HG02798 (cell line): ENCODE results near the gene GALNT9.
"Not testable (repeated sequence)": the region's sequence is repeated elsewhere in the genome, so short reads cannot be mapped to it uniquely, and the experiment has no call there.

Experiments used
- ATAC-seq: cut with Tn5 transposase; IDR thresholded peaks from one replicate; pipeline ENCODE4 v1.9.1; 2021; ENCODE audit warnings: mild to moderate bottlenecking; ENCODE audit not compliant: unreplicated experiment, poor library complexity

GALNT9 gene

DNA sequence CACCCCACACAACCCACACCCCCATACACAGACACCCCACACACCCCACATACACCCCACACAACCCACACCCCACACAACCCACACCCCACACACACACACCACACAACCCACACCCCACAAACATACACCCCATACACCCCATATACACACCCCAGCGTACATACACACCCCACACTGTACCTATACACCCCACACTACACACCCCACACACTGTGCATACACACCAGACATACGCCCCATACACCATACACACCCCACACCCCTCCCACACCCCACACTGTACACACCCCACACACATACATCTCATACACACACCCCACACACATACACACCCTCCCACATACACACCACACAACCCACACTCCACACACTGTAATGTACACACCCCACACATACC is 104.9 kb downstream of the GALNT9 start:
- ATAC-seq, result no peak

DNA sequence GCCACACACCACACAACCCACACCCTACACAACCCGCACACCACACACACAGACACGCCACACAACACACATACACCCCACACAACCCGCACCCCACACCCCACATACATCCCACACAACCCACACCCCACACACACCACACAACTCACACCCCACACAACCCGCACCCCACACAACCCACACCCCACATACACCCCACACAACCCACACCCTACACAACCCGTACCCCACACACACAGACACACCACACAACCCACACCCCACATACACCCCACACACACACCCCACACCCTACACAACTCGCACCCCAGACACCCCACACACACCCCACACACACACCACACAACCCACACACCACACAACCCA is 106.6 kb downstream of the GALNT9 start:
- ATAC-seq, result no peak

DNA sequence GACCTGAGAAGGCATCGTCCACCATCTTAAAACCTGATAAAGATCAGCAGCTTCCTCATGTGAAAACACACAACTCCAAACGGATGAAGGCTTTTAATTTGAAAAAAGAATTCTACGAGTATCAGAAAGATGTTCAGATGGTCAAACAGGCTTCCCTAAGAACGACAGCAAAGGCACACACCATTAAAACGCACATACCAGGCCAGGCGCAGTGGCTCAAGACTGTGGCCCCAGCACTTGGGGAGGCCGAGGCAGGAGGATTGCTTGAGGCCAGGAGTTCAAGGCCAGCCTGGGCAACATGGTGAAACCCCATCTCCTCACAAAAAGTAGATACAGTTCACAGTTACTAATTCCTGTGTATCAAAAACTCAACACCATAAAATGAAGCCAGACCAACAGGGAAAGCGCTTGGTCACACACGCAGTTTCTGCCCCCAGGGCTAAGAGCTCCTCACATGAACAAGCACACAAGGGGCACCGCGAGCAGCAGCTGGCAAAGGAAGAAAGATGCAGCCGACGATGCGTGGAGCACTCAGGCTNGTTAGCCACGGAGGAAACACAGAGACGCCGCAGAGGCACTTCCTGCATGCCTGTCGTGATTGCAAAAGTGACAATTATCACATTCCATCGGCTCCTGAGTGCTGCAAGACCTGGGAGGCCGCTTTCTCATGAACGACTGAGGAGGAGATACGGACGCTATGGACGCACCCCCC is 107.1 kb downstream of the GALNT9 start:
- no peak for ATAC-seq

DNA sequence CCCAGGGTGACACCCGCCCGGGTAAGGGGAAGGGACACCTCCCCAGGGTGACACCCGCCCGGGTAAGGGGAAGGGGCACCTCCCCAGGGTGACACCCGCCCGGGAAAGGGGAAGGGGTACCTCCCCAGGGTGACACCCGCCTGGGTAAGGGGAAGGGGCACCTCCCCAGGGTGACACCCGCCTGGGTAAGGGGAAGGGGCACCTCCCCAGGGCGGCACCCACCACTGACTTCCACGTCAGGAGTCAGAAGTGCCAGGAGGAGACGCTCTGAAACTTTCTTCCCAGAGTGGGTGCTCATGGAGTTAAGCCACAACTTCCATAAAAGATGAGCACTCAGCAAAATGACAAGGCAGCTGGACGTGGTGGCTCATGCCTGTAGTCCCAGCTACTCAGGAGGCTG is 109.6 kb downstream of the GALNT9 start:
- ATAC-seq, result not testable (repeated sequence)

DNA sequence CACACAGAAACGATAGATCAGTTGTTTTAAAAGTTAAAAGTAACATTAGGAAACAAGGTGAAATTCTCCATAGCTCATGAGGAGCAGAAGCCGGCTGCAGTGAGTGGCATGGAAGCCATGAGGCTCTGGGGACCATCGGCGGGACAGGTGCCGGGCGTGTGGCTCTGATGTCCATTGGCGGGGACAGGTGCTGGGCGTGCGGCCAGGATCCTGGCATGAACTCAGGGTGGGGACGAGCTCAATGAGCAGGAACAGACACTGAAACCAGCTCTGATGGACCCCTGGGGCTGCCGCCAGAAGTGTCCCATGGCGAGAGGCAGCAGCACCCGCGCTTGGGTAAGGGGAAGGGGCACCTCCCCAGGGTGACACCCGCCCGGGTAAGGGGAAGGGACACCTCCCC is 110.1 kb downstream of the GALNT9 start:
- no peak for ATAC-seq

DNA sequence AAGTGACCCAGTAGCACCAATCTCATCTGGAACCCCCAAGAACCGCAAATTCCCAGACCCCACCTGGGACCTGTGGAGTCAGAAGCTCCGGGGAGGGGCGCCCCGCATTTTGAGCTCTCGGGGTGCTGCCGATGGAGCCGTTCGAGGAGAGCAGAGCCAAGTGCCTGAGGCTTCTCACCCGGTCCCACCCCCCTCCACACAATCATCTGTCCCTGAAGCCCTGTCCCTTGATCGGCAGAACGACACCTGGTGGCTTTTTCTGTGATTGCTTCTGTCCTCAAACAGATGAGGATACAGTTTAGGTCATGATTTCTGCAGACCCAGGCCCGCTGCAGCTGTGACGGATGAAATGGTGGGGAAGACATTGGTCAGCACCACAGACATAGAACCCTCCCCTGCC is 110.5 kb downstream of the GALNT9 start:
- no peak for ATAC-seq

DNA sequence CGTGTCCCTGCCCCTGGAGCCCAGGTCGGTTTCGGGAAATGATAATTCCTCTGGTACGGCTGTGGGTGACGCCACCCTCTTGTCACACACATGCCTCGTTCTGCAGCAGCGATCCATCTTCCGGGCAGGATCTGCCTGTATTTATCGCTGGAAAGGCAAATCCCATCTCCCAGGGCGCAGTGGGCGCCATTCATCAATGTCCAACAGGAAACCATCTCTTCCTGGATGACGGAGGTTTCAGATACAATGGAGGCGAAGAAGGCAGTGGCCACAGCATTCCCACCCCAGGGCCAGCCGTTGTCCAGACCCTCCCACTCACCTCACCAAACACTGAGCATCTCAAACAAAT is 110.9 kb downstream of the GALNT9 start:
- no peak for ATAC-seq

DNA sequence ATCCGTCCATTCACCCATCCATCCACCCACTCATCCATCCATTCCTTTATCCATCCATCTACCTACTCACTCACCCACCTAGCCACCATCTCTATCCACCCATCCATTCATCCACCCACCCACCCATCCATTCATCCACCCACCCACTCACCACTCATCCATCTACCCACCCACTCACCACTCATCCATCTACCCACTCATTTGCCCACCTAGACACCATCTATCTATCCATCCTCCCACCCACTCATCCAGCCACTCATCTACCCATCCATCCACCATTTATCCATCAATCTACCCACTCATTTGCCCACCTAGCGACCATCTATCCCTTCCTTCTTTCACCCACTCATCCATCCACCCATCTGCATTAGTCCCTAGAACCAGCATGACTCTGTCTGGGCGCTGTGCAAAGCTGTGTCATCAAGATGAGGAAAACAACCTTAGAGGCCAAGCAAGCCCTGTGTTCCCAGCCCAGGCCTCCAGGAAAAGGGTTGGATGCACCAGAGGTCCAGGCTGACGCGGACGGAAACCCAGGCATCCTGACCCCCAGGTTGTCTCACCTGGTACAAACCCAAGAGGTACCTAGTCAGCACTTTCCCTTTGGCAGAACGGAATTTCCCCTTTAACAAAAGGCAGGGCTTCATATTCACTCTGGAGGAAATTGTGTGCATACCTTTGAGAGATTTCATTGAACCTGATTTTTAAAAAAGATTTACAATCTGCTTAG is 111.4 kb downstream of the GALNT9 start:
- no peak for ATAC-seq

DNA sequence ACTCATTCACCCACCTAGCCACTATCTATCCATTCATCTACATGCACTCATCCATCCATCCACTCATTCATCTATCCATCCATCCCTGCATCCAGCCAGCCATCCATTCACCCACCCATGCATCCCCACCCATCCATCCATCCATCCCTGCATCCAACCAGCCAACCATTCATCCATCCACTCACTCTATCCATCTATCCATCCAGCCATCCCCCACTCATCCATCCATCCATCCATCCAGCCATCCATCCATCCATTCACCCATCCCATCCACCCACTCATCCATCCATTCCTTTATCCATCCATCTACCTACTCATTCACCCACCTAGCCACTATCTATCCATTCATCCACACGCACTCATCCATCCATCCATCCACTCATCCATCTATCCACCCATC is 112.0 kb downstream of the GALNT9 start:
- no peak for ATAC-seq

DNA sequence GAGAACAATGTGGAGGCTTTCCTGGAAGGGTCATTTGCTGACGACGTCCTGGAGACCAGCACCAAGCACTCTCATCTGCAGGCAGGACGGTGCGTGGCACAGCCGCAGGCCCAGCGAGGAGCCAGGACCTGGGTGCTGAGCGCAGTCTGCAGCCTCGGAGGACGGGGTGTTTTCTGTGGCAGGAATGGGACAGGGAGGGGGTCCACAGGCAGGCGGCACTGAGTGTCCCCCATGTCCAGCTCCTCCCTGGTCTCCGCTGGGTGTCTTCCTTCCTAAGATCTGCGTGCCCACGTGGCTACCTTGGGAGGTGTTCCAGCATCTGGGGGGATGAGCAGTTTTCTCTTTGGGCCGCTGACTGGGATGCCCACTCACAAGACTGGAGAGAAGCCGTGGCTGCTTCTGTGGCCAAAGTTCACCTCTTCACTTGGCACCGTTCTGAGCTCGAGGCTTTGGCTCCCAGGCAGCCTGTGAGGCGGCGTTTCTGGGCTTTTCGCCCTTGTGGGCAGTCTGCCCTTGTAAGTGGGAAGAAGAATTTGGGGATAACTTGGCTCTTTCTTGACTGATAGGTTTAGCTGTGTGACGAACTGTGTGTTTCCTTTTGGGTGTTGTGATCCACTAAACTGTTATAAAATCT is 112.9 kb downstream of the GALNT9 start:
- no peak for ATAC-seq

DNA sequence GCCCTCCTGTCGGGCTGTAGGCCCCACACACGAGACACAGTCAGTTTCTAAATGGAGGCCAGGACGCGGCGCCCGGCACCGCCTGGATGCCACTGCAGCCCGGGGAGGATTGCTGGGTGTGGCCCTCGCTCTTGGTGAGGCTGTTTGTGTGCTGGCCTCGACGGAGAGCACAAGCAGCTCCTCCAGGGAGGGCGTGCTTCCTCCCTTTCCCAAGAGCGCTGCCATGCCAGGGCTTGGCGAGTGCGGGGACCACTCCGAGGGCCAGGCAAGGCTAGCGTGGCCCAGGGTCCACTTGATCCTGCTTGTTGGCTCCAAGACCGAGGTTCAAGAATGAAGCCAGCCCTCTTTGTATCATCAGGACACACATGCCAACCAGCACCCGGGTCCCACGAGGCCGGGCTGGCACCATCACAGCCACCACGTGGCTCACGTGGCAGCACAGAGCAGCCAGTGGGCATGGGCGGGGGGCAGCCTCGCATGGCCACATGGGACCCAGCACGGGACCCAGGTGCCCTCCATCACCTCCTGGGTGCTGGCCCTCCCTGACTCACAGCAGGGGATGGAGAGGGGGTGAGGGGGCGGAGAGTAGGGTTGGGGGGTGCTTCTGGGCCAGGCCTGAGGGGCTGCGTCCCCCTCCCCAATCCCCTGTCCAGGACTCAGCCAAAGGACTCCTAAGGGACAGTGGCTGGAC is 113.9 kb downstream of the GALNT9 start:
- ATAC-seq, result no peak

DNA sequence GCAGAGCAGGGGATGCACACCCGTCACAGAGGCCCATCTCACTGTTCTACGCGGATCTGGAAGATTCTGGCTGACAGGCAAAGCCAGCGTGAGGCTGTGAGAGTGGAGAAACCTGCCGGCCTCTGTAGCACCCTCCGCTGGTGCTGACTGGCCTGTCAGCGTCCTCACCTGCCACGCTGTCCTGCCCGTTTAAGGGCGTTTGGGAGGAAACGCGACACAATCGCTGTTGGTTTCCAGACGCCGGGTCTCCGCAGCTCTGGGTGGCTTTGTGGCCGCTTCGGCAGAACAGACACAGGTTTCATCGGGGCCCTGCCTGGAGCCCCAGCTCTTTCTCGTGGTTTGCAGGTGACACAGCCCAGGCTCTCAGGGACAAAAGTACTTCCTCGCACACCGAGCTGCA is 114.5 kb downstream of the GALNT9 start:
- ATAC-seq, result no peak

DNA sequence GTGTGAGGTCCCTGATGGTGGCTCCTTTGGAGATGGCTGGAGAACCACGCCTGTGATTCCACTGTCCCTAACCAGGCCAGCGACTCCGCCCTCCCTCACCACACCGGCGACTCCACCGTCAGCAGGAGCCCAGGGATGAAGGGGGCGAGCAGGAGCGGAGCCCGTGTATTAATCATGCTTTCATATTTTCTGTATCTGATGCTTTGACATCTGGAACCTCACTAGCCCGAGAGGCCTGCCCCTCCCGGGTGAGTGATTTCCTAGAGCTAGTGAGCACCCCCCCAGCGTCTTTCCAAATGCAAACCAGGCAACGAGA is 115.3 kb downstream of the GALNT9 start:
- ATAC-seq, result no peak

DNA sequence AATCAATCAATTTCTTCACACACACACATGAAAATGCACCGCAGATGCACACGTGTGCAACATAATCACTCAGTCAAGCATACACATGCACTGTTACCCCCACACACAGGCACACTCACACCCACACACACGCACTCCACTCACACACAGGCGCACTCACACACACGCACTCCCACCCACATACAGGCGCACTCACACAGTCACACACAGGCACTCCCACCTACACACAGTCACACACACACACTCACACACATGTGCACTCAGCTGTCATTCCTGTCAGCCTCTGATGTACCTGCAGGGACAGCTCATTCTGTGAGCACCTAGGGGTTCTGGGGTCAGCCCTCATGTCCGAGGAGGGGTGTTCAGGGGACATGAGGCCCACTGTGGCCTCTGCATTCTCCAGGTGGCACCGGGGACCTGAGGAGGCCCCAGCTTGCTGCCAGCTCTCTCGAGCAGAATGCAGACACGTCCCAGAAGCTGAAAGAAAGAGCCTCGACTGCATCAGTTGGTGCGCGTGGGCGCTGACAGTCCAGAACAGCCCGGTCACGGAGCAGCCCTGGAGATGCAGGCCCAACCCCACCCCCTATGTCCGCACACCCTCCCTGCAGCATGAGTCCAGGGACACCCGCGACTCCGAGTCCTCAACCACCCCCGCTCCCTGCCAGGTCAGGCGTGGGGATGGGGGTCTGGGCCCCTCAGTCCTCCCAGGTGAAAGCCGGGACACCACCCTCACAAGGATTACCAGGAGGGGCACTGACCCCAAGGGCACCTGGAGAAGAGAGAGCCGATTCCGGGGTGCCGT is 115.8 kb downstream of the GALNT9 start:
- no peak for ATAC-seq

DNA sequence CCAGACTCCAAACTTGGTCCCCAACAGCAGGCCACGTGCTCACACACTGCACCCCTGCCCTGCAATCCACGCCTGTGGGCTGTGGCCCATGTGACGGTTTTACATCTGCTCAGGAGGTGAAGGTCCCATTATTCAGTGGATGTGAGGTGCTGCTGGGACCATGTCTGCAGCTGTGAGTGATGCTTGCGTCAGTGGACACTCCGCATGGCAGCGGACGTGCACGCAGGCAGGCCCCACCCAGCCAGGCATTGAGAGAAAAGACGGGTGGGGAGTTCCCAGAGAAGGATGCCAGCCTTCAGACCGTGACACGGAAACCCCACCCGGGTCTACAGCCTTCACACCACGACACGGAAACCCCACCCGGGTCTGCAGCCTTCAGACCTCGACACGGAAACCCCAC is 117.6 kb downstream of the GALNT9 start:
- ATAC-seq, result no peak

DNA sequence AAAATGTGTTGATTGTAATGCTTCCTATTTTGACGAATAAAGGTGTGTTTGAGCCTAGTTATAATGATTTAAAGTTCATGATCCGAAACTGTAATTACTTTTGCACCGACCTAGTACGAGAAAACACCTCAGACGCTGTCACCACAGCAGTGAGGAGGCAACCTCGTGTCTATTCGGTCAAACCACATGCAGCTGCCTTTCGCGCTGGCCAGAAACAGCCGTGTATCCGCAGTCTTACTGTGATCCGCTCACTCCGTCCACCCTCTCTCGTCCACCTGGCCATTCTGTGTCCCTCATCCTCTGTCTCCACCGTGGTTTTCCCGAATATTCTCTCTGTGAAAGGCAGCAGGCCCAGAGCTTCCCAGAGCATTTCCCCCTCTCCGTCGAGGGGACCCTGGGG is 118.1 kb downstream of the GALNT9 start:
- ATAC-seq, result no peak

DNA sequence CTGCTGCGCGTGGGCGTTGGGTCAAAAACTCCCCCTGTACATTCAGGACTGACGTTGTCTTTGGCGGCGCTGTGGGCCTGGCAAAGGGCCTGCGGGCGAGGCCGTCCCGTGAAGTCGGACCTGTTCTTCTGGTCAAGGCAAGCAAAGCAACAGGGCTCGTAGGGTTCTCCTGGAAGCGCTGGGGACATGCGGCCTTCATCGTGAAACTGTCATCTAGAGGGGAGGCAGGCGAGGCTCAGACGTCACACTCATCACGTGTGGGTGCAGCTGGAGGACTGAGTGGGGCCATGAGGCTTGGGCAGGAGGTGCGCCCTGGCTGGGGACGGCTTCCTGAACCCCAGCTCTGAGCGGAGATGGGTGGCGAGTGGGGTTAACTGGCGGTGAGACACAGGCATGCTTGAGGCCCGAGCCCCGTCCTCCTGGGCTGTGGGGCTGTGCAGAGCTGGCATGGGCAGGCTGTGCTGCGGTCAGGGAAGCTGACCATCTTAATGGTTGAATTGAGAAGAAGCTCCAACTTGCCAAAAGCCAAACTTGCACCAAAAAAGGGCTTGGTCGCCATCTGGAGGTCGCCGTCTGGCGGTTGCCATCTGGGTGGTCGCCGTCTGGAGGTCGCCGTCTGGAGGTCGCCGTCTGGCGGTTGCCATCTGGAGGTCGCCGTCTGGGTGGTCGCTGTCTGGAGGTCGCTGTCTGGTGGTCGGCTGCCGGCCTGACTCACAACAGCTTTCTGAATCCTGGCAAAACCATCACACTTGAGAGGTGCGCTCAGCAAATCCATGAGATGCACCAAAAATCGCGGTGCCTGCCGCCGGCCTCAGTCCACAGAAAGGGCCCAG is 119.0 kb downstream of the GALNT9 start:
- ATAC-seq, result no peak

DNA sequence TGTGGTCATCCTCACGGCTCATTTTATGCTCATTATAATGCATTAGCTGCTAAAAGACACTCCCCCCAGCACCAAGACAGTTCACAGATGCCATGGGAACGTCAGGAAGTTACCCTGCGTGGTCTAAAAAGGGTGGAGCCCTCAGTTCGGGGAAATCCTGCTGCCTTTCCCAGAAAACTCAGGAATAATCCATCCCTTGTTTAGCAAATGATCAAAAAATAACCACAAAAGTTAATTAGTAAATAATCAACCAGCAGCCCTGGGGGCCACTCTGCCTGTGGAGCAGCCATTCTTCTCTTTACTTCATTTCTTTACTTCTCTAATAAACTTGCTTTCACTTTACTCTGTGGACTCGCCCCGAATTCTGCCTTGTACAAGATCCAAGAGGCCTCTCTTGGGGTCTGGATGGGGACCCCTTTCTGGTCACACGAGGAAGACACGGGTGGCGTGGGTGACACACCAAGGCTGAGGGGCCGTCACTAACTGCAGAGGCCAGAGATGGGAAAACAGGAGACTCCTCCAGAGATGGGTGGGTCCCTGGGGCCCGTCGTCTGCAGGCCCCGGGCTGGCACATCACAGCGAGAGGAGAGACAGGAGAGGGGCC is 119.7 kb downstream of the GALNT9 start:
- ATAC-seq, result no peak

DNA sequence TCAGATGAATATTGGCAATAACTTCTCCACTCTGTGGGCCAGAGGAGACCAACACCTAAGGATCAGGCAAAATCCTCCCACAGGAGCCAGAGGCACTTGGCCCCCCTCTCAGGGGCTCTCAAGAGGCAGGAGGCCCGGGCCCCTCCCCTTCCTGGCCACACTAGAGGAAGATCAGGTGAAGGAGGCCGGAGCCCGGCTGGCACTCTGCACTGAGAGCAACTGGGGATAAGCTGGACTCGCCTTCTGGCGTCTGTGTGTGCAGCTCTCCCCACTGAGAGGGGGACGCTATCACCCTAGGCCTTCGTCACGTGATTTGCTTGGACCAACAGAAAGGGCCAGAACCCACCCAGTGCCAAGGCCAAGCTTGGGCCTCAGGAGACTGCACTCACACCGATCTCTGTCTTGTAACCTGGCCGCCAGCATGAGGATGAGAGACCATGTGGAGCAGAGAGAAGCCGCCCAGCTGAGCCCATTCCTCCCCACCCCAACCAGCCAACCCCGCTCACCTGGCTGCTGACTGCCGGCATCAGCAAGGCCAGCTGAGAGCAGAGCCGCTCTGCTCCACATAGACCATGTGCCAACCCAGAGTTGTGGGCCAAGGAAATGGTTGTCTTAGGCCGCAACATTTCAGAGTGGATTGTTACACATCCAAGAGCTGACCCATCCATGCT is 121.1 kb downstream of the GALNT9 start:
- ATAC-seq, result no peak
